ENCODE measurements around the gene TES.
A peak's percentile ranks its signal among the peaks of the same experiment; 100 is the strongest.

TES gene

GRCh38 chr7:116234517-116235200 is 24.3 kb downstream of the TES start:
- H3K27me3 ChIP-seq (replicated peaks), result no peaks in the 10 kb centered on the region
- in situ Hi-C loops (cut with HindIII; ENCODE audit: low pct_ligation_motif_present, low sequenced_read_pairs), result no loop called here
- no peak for TF ChIP-seq CTCF (IDR thresholded peaks at IDR 0.05; ENCODE audit: low read depth, low read length, missing control alignments)
- H3K27ac ChIP-seq, result no peak overlapping the region
- peaks cover 20% of the 10 kb centered on the region for H3K36me3 ChIP-seq (replicated peaks)
- DNase-seq, result no peak
- no peak overlapping the region for H3K4me3 ChIP-seq (ENCODE audit: low read depth, low read length)

- no peak for TF ChIP-seq CTCF (IDR thresholded peaks at IDR 0.05; ENCODE audit: low read depth, low read length, missing control alignments)
- in situ Hi-C loops (cut with HindIII; ENCODE audit: low pct_ligation_motif_present, low sequenced_read_pairs), result no loop called here
- DNase-seq, result no peak
- H3K27ac ChIP-seq, result no peak overlapping the region
- H3K4me3 ChIP-seq (ENCODE audit: low read depth, low read length), result no peak overlapping the region
- no peaks in the 10 kb centered on the region for H3K27me3 ChIP-seq (replicated peaks)
- peaks cover 20% of the 10 kb centered on the region for H3K36me3 ChIP-seq (replicated peaks)
These were observed 25.0 kb downstream of the TES start for GRCh38 chr7:116235380-116235779.

GRCh38 chr7:116236020-116236630 is 25.8 kb downstream of the TES start:
- H3K27ac ChIP-seq, result no peak overlapping the region
- DNase-seq, result peak; percentile 47
- in situ Hi-C loops (cut with HindIII; ENCODE audit: low pct_ligation_motif_present, low sequenced_read_pairs), result no loop called here
- TF ChIP-seq CTCF (IDR thresholded peaks at IDR 0.05; ENCODE audit: low read depth, low read length, missing control alignments), result peak; percentile 51
- H3K4me3 ChIP-seq (ENCODE audit: low read depth, low read length), result no peak overlapping the region
- peaks cover 20% of the 10 kb centered on the region for H3K36me3 ChIP-seq (replicated peaks)
- no peaks in the 10 kb centered on the region for H3K27me3 ChIP-seq (replicated peaks)

GRCh38 chr7:116239020-116239419 is 28.7 kb downstream of the TES start:
- in situ Hi-C loops (cut with HindIII; ENCODE audit: low pct_ligation_motif_present, low sequenced_read_pairs), result no loop called here
- no peak for TF ChIP-seq CTCF (IDR thresholded peaks at IDR 0.05; ENCODE audit: low read depth, low read length, missing control alignments)
- Histone ChIP-seq H3K4me3 (ENCODE audit: low read depth, low read length) (no peak overlapping the region), H3K27ac (no peak overlapping the region), H3K36me3 (replicated peaks) (peaks cover 27% of the 10 kb centered on the region), H3K27me3 (replicated peaks) (no peaks in the 10 kb centered on the region)
- no peak for DNase-seq

GRCh38 chr7:116239434-116239833 is 29.1 kb downstream of the TES start:
- Histone ChIP-seq H3K27ac (no peak overlapping the region), H3K4me3 (ENCODE audit: low read depth, low read length) (no peak overlapping the region), H3K36me3 (replicated peaks) (peaks cover 31% of the 10 kb centered on the region), H3K27me3 (replicated peaks) (no peaks in the 10 kb centered on the region)
- TF ChIP-seq CTCF (IDR thresholded peaks at IDR 0.05; ENCODE audit: low read depth, low read length, missing control alignments), result no peak
- in situ Hi-C loops (cut with HindIII; ENCODE audit: low pct_ligation_motif_present, low sequenced_read_pairs), result no loop called here
- DNase-seq, result no peak

Data from brain microvascular endothelial cell (primary cell).